ENCODE measurements around the gene MRPS18A.

The MRPS18A gene

GRCh38 chr6:43724354-43724753, 36.8 kb upstream of the MRPS18A start:
- no peak for DNase-seq (ENCODE audit: low read depth)
- no peak for TF ChIP-seq CTCF (IDR thresholded peaks at IDR 0.05; ENCODE audit: control insufficient read depth, extremely low read depth, insufficient read depth)
- no peak overlapping the region for H3K4me3 ChIP-seq (ENCODE audit: low read depth, low read length)

DNA sequence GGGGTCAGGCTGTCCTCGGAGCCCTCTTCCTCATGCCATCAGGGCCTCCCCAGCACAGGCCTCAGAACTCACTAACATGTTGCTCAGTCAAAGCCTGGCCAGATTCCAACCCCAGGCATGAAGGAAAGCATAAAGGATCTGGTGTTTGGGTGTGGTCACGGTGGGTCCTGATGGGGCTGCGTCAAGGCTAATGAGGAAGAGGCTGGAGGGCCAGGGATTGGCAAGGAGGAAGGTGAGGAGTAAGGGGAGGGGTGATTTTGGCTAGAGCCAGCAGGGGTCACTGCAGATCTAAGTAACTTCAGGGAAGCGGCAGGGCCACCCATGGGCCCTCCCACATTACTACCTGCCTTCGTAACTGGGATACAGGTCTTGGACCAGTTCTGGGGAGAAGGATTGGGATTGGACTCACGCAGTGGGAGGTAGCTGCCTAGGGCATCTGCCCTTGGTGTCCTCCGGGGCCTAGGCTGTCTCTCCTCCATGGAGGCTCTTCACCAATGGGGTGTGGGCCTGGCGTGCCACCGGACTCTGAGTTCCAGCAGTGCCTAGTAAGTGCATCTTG, 36.2 kb upstream of the MRPS18A start:
- TF ChIP-seq CTCF (IDR thresholded peaks at IDR 0.05; ENCODE audit: control insufficient read depth, extremely low read depth, insufficient read depth), result peak; percentile 84
- peak; percentile 69 for DNase-seq (ENCODE audit: low read depth)
- no peak overlapping the region for H3K4me3 ChIP-seq (ENCODE audit: low read depth, low read length)

GRCh38 chr6:43722920-43723545, 35.4 kb upstream of the MRPS18A start:
- no peak overlapping the region for H3K4me3 ChIP-seq (ENCODE audit: low read depth, low read length)
- no peak for TF ChIP-seq CTCF (IDR thresholded peaks at IDR 0.05; ENCODE audit: control insufficient read depth, extremely low read depth, insufficient read depth)
- no peak for DNase-seq (ENCODE audit: low read depth)

DNA sequence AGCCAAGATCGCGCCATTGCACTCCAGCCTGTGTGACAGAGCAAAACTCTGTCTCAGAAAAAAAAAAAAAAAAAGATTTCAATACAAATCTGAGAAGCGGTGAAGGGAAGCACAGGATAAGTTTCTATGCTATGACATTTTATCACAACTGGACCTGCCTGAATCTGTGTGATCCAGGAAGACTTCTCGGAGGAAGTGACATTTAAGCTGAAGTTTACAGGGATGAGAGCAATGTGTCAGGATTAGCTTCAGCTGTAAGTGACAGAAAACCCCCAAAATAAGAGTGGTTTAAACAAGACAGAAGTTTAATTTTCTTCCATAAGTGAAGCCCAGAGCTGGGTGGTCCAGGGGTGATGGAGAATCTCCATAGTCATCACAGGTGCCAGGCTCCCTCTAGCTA, 33.4 kb upstream of the MRPS18A start:
- DNase-seq (ENCODE audit: low read depth), result no peak
- no peak for TF ChIP-seq CTCF (IDR thresholded peaks at IDR 0.05; ENCODE audit: control insufficient read depth, extremely low read depth, insufficient read depth)

GRCh38 chr6:43719511-43719910, 31.9 kb upstream of the MRPS18A start:
- TF ChIP-seq CTCF (IDR thresholded peaks at IDR 0.05; ENCODE audit: control insufficient read depth, extremely low read depth, insufficient read depth), result no peak
- no peak for DNase-seq (ENCODE audit: low read depth)
- H3K4me3 ChIP-seq (ENCODE audit: low read depth, low read length), result no peak overlapping the region

More for the DNA sequence above, 33.4 kb upstream of the MRPS18A start:
- H3K4me3 ChIP-seq (ENCODE audit: low read depth, low read length), result no peak overlapping the region

DNA sequence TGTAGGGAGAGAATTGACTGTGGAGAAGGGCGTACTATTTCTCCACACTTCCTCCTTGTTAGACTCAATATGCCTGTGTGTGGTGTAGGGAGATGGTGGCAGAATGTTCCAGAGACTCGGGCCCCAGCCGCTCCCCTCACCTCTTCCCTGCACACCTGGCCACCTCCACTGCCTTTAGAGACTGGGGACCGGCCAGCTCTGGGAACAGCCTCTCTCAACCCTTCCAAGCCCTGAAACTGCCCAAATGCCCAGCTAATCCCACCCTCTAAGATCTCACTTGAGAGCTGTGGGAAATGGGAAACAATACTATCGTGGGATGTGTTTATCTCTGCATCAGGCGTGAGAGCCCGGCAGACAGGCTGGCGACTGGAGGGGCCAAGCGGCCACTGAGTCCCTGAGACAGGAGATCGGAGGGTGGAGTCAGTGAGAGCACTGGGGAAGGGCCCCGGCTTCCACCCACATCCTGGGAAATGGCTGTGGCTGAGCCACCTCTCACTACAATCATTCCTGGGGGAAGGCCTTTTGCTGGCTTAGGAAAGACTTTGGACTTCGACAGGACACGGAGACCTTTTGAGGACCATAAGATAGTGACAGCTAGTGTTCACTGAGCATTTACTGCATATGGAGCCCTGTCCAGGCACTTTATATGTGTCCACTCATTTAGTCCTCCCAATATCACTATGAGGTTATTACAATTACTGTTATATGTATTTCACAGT, 31.0 kb upstream of the MRPS18A start:
- DNase-seq (ENCODE audit: low read depth), result no peak
- no peak overlapping the region for H3K4me3 ChIP-seq (ENCODE audit: low read depth, low read length)
- TF ChIP-seq CTCF (IDR thresholded peaks at IDR 0.05; ENCODE audit: control insufficient read depth, extremely low read depth, insufficient read depth), result no peak
